Endothelial cell of umbilical vein (primary cell): Measurements from ENCODE around the gene OR5B12. TPM values are rescaled to one million over a fixed set of nuclear protein-coding genes. Genes with fewer than 3 reads are reported as not detected.
"Not testable (repeated sequence)": the region's sequence is repeated elsewhere in the genome, so short reads cannot be mapped to it uniquely, and the experiment has no call there.

Source experiments
- BruUV-seq: library from RNA; stranded (reverse); fragments of 400-500 nt; replicated peaks from 2 replicates; lab custom pipeline; 2021; lab: Mats Ljungman, UMichigan
- CTCF ChIA-PET: fragments of 300-600, 350-600 bp; sonication (Branson Sonifier 250); formaldehyde crosslinking; loops from one replicate; lab custom pipeline; 2021; ENCODE audit warnings: antibody characterized with exemption, inconsistent platforms; lab: Charles Lee
- POLR2A ChIA-PET: fragments of 300-600, 350-600 bp; sonication (Branson Sonifier 250); formaldehyde crosslinking; loops from one replicate; lab custom pipeline; 2021; ENCODE audit warnings: antibody characterized with exemption, inconsistent platforms; lab: Charles Lee
- DNase-seq: peaks from one replicate; pipeline ENCODE4 v3.0.0-alpha.2; 2011; ENCODE audit warnings: low read depth, low spot score
- FAIRE-seq: peaks from 2 replicates; lab custom pipeline; 2011; peaks lifted over from hg19 to GRCh38; lab: Jason Lieb, UNC
- H2AFZ ChIP-seq: 2 replicates; pipeline ENCODE4 v1.6.0; 2012; ENCODE audit warnings: low read depth, low read length, control low read depth, inconsistent platforms
- H3K27ac ChIP-seq: 2 replicates; pipeline ENCODE4 v1.5.1; 2011; ENCODE audit warnings: low read depth, mild to moderate bottlenecking, control low read depth, low read length, moderate library complexity; ENCODE audit not compliant: insufficient read depth
- H3K27me3 ChIP-seq, 2 experiments: 2 replicates each; pipeline versions ENCODE4 v1.6.0 to v1.6.1; 2011; ENCODE audit warnings: low read length in 2 of 2, mixed read lengths in 1 of 2; ENCODE audit not compliant: control insufficient read depth in 2 of 2, insufficient read depth in 2 of 2
- H3K36me3 ChIP-seq, 2 experiments: 2 replicates in 1 of 2; 3 replicates in 1 of 2; pipeline ENCODE4 v1.5.1; 2011; ENCODE audit warnings: low read length in 2 of 2, mild to moderate bottlenecking in 1 of 2, moderate library complexity in 1 of 2; ENCODE audit not compliant: control insufficient read depth in 2 of 2, insufficient read depth in 2 of 2; ENCODE audit errors: extremely low read depth in 1 of 2
- H3K4me1 ChIP-seq: 3 replicates; pipeline ENCODE4 v1.5.1; 2011; ENCODE audit warnings: mild to moderate bottlenecking, low read length; ENCODE audit not compliant: control insufficient read depth, insufficient read depth; ENCODE audit errors: extremely low read depth
- H3K4me2 ChIP-seq: 2 replicates; pipeline ENCODE4 v1.6.1; 2011; ENCODE audit warnings: low read length, control low read depth, mixed read lengths; ENCODE audit not compliant: insufficient read depth
- H3K4me3 ChIP-seq, 3 experiments: fragments of 200-600 bp in 1 of 3; sonication (generic), shearing (Covaris generic) in 1 of 3; replicated peaks in 1 of 3; 2 replicates each; pipeline ENCODE4 v1.5.1; 2011 to 2016; ENCODE audit warnings: control low read depth in 3 of 3, low read length in 3 of 3, mild to moderate bottlenecking in 2 of 3, inconsistent platforms in 1 of 3, low read depth in 1 of 3, moderate library complexity in 1 of 3; ENCODE audit not compliant: insufficient read depth in 1 of 3
- H3K79me2 ChIP-seq: 2 replicates; pipeline ENCODE4 v1.6.0; 2012; ENCODE audit warnings: low read length, inconsistent platforms; ENCODE audit not compliant: control insufficient read depth, insufficient read depth
- H3K9ac ChIP-seq: replicated peaks from 2 replicates; pipeline ENCODE3; 2011; ENCODE audit warnings: low read length, control low read depth; ENCODE audit not compliant: insufficient read depth; ENCODE audit errors: extremely low read depth
- H3K9me1 ChIP-seq: replicated peaks from 3 replicates; pipeline ENCODE4 v1.6.0; 2011; ENCODE audit warnings: mild to moderate bottlenecking, low read length; ENCODE audit not compliant: control insufficient read depth, insufficient read depth; ENCODE audit errors: extremely low read depth
- H3K9me3 ChIP-seq: replicated peaks from 2 replicates; pipeline ENCODE4 v1.5.1; 2012; ENCODE audit warnings: low read length, inconsistent platforms; ENCODE audit not compliant: control insufficient read depth, insufficient read depth
- H4K20me1 ChIP-seq: replicated peaks from 2 replicates; pipeline ENCODE3; 2011; ENCODE audit warnings: mild to moderate bottlenecking, low read length; ENCODE audit not compliant: control insufficient read depth, insufficient read depth; ENCODE audit errors: extremely low read depth
- CTCF ChIP-seq, 2 donors: IDR thresholded peaks; 1 replicate in 1 of 2; 2 replicates in 1 of 2; pipeline ENCODE4 v1.5.1; 2011; ENCODE audit warnings: low read length in 2 of 2, mild to moderate bottlenecking in 2 of 2, moderate library complexity in 2 of 2, control low read depth in 1 of 2, inconsistent platforms in 1 of 2, low read depth in 1 of 2; ENCODE audit not compliant: insufficient read depth in 1 of 2; ENCODE audit errors: extremely low read depth in 1 of 2
- EZH2 ChIP-seq: IDR thresholded peaks from 2 replicates; pipeline ENCODE4 v1.6.1; 2012; ENCODE audit warnings: borderline replicate concordance, low read depth, mild to moderate bottlenecking, moderate library complexity, low read length, inconsistent platforms; ENCODE audit not compliant: severe bottlenecking
- FOS ChIP-seq: IDR thresholded peaks from 2 replicates; pipeline ENCODE4 v1.6.1; 2011; ENCODE audit warnings: mild to moderate bottlenecking, low read length, moderate library complexity, borderline replicate concordance; ENCODE audit not compliant: insufficient read depth
- GATA2 ChIP-seq: IDR thresholded peaks from 2 replicates; pipeline ENCODE4 v1.7.0; 2011; ENCODE audit warnings: low read depth, mild to moderate bottlenecking, moderate library complexity, mixed read lengths, low read length; ENCODE audit not compliant: insufficient read length, insufficient read depth
- JUN ChIP-seq: IDR thresholded peaks from 2 replicates; pipeline ENCODE4 v1.6.1; 2011; ENCODE audit warnings: borderline replicate concordance, low read depth; ENCODE audit not compliant: insufficient read length, insufficient read depth
- MAX ChIP-seq: IDR thresholded peaks from 2 replicates; pipeline ENCODE4 v1.6.1; 2011; ENCODE audit not compliant: insufficient read depth, insufficient read length
- MYC ChIP-seq: IDR thresholded peaks from one replicate; pipeline ENCODE4 v1.6.1; 2011; ENCODE audit warnings: mild to moderate bottlenecking, low read depth, low read length
- POLR2A ChIP-seq: IDR thresholded peaks from 2 replicates; pipeline ENCODE4 v1.6.1; 2012; ENCODE audit warnings: low read depth, mild to moderate bottlenecking, control low read depth, low read length
- POLR2AphosphoS5 ChIP-seq: IDR thresholded peaks from 2 replicates; pipeline ENCODE4 v1.6.1; 2012; ENCODE audit warnings: low read depth, mild to moderate bottlenecking, control low read depth, low read length, moderate library complexity; ENCODE audit not compliant: insufficient read depth
- dilution Hi-C: fragments of 300-500 bp; cut with MboI; formaldehyde crosslinking; loops from one replicate; pipeline ENCODE4 v1.15.0; 2019; ENCODE audit warnings: low sequenced_read_pairs; ENCODE audit not compliant: extremely low pct_ligation_motif_present
- intact Hi-C: fragments of 100-400 bp; cut with micrococcal nuclease; formaldehyde crosslinking; loops from one replicate; pipeline ENCODE4 v1.10.0; 2022
- polyA plus RNA-seq, 4 experiments: library from polyadenylated mRNA; depleted of rRNA in 3 of 4; stranded (reverse) in 3 of 4; unstranded in 1 of 4; fragments of >200 nt; gene quantifications; 2 replicates each; pipeline versions ENCODE4 v1.2.1 to v1.2.3, GENCODE V29; 2011 to 2012; ENCODE audit warnings: missing spikeins in 1 of 4
- total RNA-seq: library from RNA; stranded (reverse); gene quantifications from 2 replicates; pipeline ENCODE4 v1.2.3, GENCODE V29; 2021

OR5B12 gene
- total and polyA plus RNA-seq, 2 donors (not counting 3 experiments of a cell fraction or from before 2014, with no cell fraction given): not detected

GRCh38 chr11:58428021-58428420, 14.0 kb downstream of the OR5B12 start, which contains the start of gene OR5B2:
Gene OR5B2 (minus strand): TSS chr11:58428121. CDS start chr11:58423261, 4,860 bp downstream.
- Histone ChIP-seq H3K9ac (no peak within 1 kb of the TSS), H3K79me2 (no peaks in the 10 kb centered on the region), H3K9me3 (no peaks in the 10 kb centered on the region), H4K20me1 (no peaks in the 10 kb centered on the region), H3K27me3 (no peaks in the 10 kb centered on the region), H3K4me1 (no peaks in the 10 kb centered on the region), H2AFZ (no peak within 1 kb of the TSS), H3K27ac (no peak within 1 kb of the TSS), H3K4me3 (no peak within 1 kb of the TSS), H3K36me3 (no peaks in the 10 kb centered on the region), H3K9me1 (no peaks in the 10 kb centered on the region), H3K4me2 (no peak within 1 kb of the TSS)
- no peak for TF ChIP-seq POLR2A
- FAIRE-seq (no peak), DNase-seq (no peak)
- ChIA-PET POLR2A (no interaction called here), CTCF (no interaction called here)
- no TSS peak for BruUV-seq
- dilution Hi-C loops: no loop called here
- intact Hi-C loops: no loop called here

- no peak for TF ChIP-seq CTCF (IDR thresholded peaks at IDR 0.05; ENCODE audit: extremely low read depth in 1 of 2, insufficient read depth in 1 of 2, low read depth in 1 of 2, low read length in 2 of 2)
- no peak for TF ChIP-seq FOS
- TF ChIP-seq EZH2: no peak
- TF ChIP-seq JUN: no peak
- TF ChIP-seq MYC: no peak
- no peak for TF ChIP-seq POLR2AphosphoS5
- no peak for TF ChIP-seq GATA2
- TF ChIP-seq POLR2A: no peak
- no peak for TF ChIP-seq MAX
- H2AFZ ChIP-seq: no peak within 1 kb of the TSS
- H3K4me3 ChIP-seq: no peak within 1 kb of the TSS
- intact Hi-C loops: no loop called here
- no peaks in the 10 kb centered on the region for H3K27me3 ChIP-seq
- ChIA-PET CTCF (interaction anchor here (1.0 to 1.6 kb wide), 2 partner anchors 18 to 107 kb away, joined by 3 to 5 read pairs; no protein-coding TSS in a partner anchor), POLR2A (no interaction called here)
- H3K9me1 ChIP-seq: no peaks in the 10 kb centered on the region
- FAIRE-seq (no peak), DNase-seq (no peak)
- H3K79me2 ChIP-seq: no peaks in the 10 kb centered on the region
- H3K4me1 ChIP-seq: no peaks in the 10 kb centered on the region
- dilution Hi-C loops: no loop called here
- no peak within 1 kb of the TSS for H3K9ac ChIP-seq
- H4K20me1 ChIP-seq: no peaks in the 10 kb centered on the region
- no peaks in the 10 kb centered on the region for H3K9me3 ChIP-seq
- no peak within 1 kb of the TSS for H3K4me2 ChIP-seq
- no TSS peak for BruUV-seq
- no peaks in the 10 kb centered on the region for H3K36me3 ChIP-seq
- H3K27ac ChIP-seq: no peak within 1 kb of the TSS
Measured at GRCh38 chr11:58406774-58407173, 35.3 kb downstream of the OR5B12 start, which contains the start of gene OR5B3. Gene OR5B3 (minus strand): TSS chr11:58406874. CDS start chr11:58403409, 3,465 bp downstream.

GRCh38 chr11:58399622-58400021, 42.4 kb downstream of the OR5B12 start:
- H3K9ac ChIP-seq, dilution Hi-C loops, H3K4me3 ChIP-seq, CTCF ChIA-PET, DNase-seq, FAIRE-seq, H3K4me1 ChIP-seq, H3K9me1 ChIP-seq, H3K79me2 ChIP-seq, H2AFZ ChIP-seq, H3K27ac ChIP-seq, H4K20me1 ChIP-seq, intact Hi-C loops, H3K27me3 ChIP-seq, H3K36me3 ChIP-seq, POLR2A ChIA-PET, H3K9me3 ChIP-seq, H3K4me2 ChIP-seq, BruUV-seq: not testable (repeated sequence)
